GM21825 (cell line): Measurements from ENCODE around the gene CDCP1.
"Not testable (repeated sequence)": the region's sequence is repeated elsewhere in the genome, so short reads cannot be mapped to it uniquely, and the experiment has no call there.

Experiments
- ATAC-seq: cut with Tn5 transposase; IDR thresholded peaks from one replicate; pipeline ENCODE4 v1.9.1; 2021; ENCODE audit warnings: mild to moderate bottlenecking, moderate library complexity; ENCODE audit not compliant: unreplicated experiment

CDCP1 gene

GRCh38 chr3:45173776-45174175 is 27.6 kb upstream of the CDCP1 start:
- ATAC-seq: no peak

- no peak for ATAC-seq
Observed at GRCh38 chr3:45171283-45171682, 25.1 kb upstream of the CDCP1 start.

GRCh38 chr3:45170096-45170495 is 23.9 kb upstream of the CDCP1 start:
- ATAC-seq: no peak

- no peak for ATAC-seq
Observed at GRCh38 chr3:45169125-45169904, 23.1 kb upstream of the CDCP1 start.

GRCh38 chr3:45168451-45168850 is 22.3 kb upstream of the CDCP1 start:
- ATAC-seq: no peak

GRCh38 chr3:45167011-45167911 is 21.1 kb upstream of the CDCP1 start:
- ATAC-seq: peak; percentile 84

- ATAC-seq: no peak
Observed at GRCh38 chr3:45166321-45166879, 20.2 kb upstream of the CDCP1 start.

- no peak for ATAC-seq
Observed at GRCh38 chr3:45165497-45166283, 19.5 kb upstream of the CDCP1 start.

- no peak for ATAC-seq
Observed at GRCh38 chr3:45164056-45164455, 17.9 kb upstream of the CDCP1 start.

- no peak for ATAC-seq
Observed at GRCh38 chr3:45163481-45163880, 17.3 kb upstream of the CDCP1 start.

- ATAC-seq: no peak
Observed at GRCh38 chr3:45154641-45155147, 8.5 kb upstream of the CDCP1 start.

- no peak for ATAC-seq
Observed at GRCh38 chr3:45153658-45154437, 7.7 kb upstream of the CDCP1 start.

- ATAC-seq: no peak
Observed at GRCh38 chr3:45152307-45152706, 6.1 kb upstream of the CDCP1 start.

GRCh38 chr3:45151100-45151499 is 4.9 kb upstream of the CDCP1 start:
- no peak for ATAC-seq

GRCh38 chr3:45148921-45149320 is 2.7 kb upstream of the CDCP1 start:
- no peak for ATAC-seq

GRCh38 chr3:45145223-45145622 is 955 bp downstream of the CDCP1 start:
- ATAC-seq: no peak

- ATAC-seq: peak; percentile 57
Observed at GRCh38 chr3:45143673-45144671, 2.2 kb downstream of the CDCP1 start.

- ATAC-seq: not testable (repeated sequence)
Observed at GRCh38 chr3:45140770-45141155, 5.4 kb downstream of the CDCP1 start.
